Transverse colon (tissue), 4 donors: Measurements from ENCODE around the gene TTN. TPM values are rescaled to one million over a fixed set of nuclear protein-coding genes. Genes with fewer than 3 reads are reported as not detected.

ENCODE experiments used
- DNase-seq: peaks from one replicate; pipeline ENCODE4 v3.0.0-alpha.2; 2019
- H3K27ac ChIP-seq, 4 donors: fragments of 200-600 bp; sonication (generic); 2 replicates each; pipeline ENCODE4 v1.5.1; 2016 to 2018; ENCODE audit warnings: inconsistent platforms in 4 of 4
- H3K27me3 ChIP-seq: fragments of 200-600 bp; sonication (generic); 2 replicates; pipeline ENCODE4 v1.5.1; 2017; ENCODE audit warnings: inconsistent platforms
- H3K36me3 ChIP-seq, 4 donors: fragments of 200-600 bp; sonication (generic); 2 replicates each; pipeline ENCODE4 v1.5.1; 2017 to 2019; ENCODE audit warnings: inconsistent platforms in 4 of 4
- H3K4me1 ChIP-seq, 4 donors: fragments of 200-600 bp; sonication (generic); 2 replicates each; pipeline ENCODE4 v1.5.1; 2017 to 2020; ENCODE audit warnings: inconsistent platforms in 4 of 4
- H3K4me3 ChIP-seq, 4 donors: fragments of 200-600 bp; sonication (generic); 1 replicate in 1 of 4; 2 replicates in 3 of 4; pipeline versions ENCODE4 v1.5.1 to v1.6.1; 2017 to 2019; ENCODE audit warnings: inconsistent platforms in 4 of 4
- H3K9me3 ChIP-seq, 2 donors: fragments of 200-600 bp; sonication (generic); 2 replicates each; pipeline ENCODE4 v1.5.1; 2017 to 2019; ENCODE audit warnings: inconsistent platforms in 2 of 2
- CTCF ChIP-seq, 5 experiments: fragments of 200-600 bp in 3 of 5; fragments of 450-650 bp in 2 of 5; sonication (generic) in 3 of 5; IDR thresholded peaks; 1 replicate in 2 of 5; 2 replicates in 3 of 5; pipeline ENCODE4 v1.5.1; 2016 to 2017; ENCODE audit warnings: antibody characterized with exemption in 5 of 5, inconsistent platforms in 3 of 5, mild to moderate bottlenecking in 2 of 5, moderate library complexity in 1 of 5
- EP300 ChIP-seq: sonication (generic); formaldehyde crosslinking; IDR thresholded peaks from one replicate; pipeline ENCODE4 v1.6.1; 2017; ENCODE audit warnings: antibody characterized with exemption, low read depth
- POLR2A ChIP-seq: fragments of 450-650 bp; IDR thresholded peaks from one replicate; pipeline ENCODE4 v1.6.1; 2016; ENCODE audit warnings: antibody characterized with exemption, mild to moderate bottlenecking, moderate library complexity
- POLR2AphosphoS5 ChIP-seq, 3 donors: sonication (generic); formaldehyde crosslinking; IDR thresholded peaks; one replicate each; pipeline ENCODE4 v1.6.1; 2016; ENCODE audit warnings: antibody characterized with exemption in 3 of 3
- WGBS, 2 donors: methylation state at CpG; one replicate each; pipeline ENCODE4 v1.1.5; 2018; ENCODE audit warnings: low coverage in 1 of 2; 5-methylcytosine and 5-hydroxymethylcytosine counted together
- in situ Hi-C, 4 donors: fragments of 200-750 bp; cut with MboI; loops; one replicate each; pipeline versions ENCODE4 v1.15.0 to v1.15.1; 2017; ENCODE audit warnings: low sequenced_read_pairs in 3 of 4, low pct_ligation_motif_present in 1 of 4, low pct_unique_long_range_greater_than_20kb in 1 of 4
- intact Hi-C: fragments of 100-400 bp; cut with DNase I; formaldehyde crosslinking; loops from one replicate; pipeline ENCODE4 v1.15.1; 2023; ENCODE audit warnings: low total_unique reads
- total RNA-seq, 4 donors: library from RNA; depleted of rRNA; stranded (reverse); fragments of >200 nt; gene quantifications; one replicate each; pipeline ENCODE4 v1.1.0, GENCODE V29; 2016

TTN gene
- total RNA-seq, 4 donors from 2014 or later: 6.2 to 43.4 (median 18.1) TPM

GRCh38 chr2:178756343-178756742, 50.9 kb downstream of the TTN start:
- Histone ChIP-seq H3K27me3 (no peaks in the 10 kb centered on the region), H3K27ac (no peak overlapping the region), H3K4me1 (no peaks in the 10 kb centered on the region), H3K36me3 (no peaks in the 10 kb centered on the region), H3K4me3 (no peak overlapping the region), H3K9me3 (no peaks in the 10 kb centered on the region)
- TF ChIP-seq POLR2AphosphoS5 (IDR thresholded peaks at IDR 0.05) (no peak), EP300 (no peak), POLR2A (no peak), CTCF (IDR thresholded peaks at IDR 0.05) (no peak)
- in situ Hi-C loops: no loop called here
- WGBS, 2 donors: 87% methylated on average over 7 of the region's 7 CpGs
- intact Hi-C loops: no loop called here
- DNase-seq: no peak

DNA sequence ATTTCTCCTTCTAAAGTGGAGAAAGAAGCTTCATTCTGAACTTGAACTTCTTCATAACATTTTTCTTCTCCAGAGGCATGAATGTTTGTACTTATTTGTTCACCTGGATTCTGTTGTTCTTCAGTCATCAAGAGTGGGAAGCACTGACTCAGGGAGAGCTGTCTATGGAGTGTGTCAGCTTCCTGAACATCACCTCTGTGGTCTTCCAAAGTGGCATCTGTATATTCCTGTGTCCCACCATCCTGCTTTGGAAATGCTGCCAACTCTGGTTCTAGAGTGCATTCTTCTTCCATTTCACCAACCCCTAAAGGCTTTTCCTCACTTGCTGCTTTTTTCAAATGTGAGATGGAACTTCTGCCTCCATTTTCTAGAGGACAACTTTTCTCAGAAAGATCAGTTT, 59.5 kb downstream of the TTN start:
- no peaks in the 10 kb centered on the region for H3K9me3 ChIP-seq
- H3K4me1 ChIP-seq: no peaks in the 10 kb centered on the region
- H3K27me3 ChIP-seq: no peaks in the 10 kb centered on the region
- H3K36me3 ChIP-seq: no peaks in the 10 kb centered on the region
- H3K27ac ChIP-seq: no peak overlapping the region
- intact Hi-C loops: no loop called here
- TF ChIP-seq EP300 (no peak), POLR2A (no peak), POLR2AphosphoS5 (IDR thresholded peaks at IDR 0.05) (no peak), CTCF (IDR thresholded peaks at IDR 0.05) (no peak)
- DNase-seq: no peak
- no peak overlapping the region for H3K4me3 ChIP-seq
- in situ Hi-C loops: no loop called here

GRCh38 chr2:178734518-178734917, 72.7 kb downstream of the TTN start:
- H3K9me3 ChIP-seq: no peaks in the 10 kb centered on the region
- no peak overlapping the region for H3K4me3 ChIP-seq
- H3K27ac ChIP-seq: no peak overlapping the region
- in situ Hi-C loops: no loop called here
- no peak for TF ChIP-seq EP300
- TF ChIP-seq CTCF (IDR thresholded peaks at IDR 0.05): no peak
- no peaks in the 10 kb centered on the region for H3K27me3 ChIP-seq
- intact Hi-C loops: no loop called here
- WGBS, 2 donors: 85 to 90% methylated on average over 4 of the region's 4 CpGs
- H3K36me3 ChIP-seq: no peaks in the 10 kb centered on the region
- no peak for DNase-seq
- no peaks in the 10 kb centered on the region for H3K4me1 ChIP-seq

GRCh38 chr2:178733975-178734374, 73.2 kb downstream of the TTN start:
- TF ChIP-seq POLR2AphosphoS5 (IDR thresholded peaks at IDR 0.05) (no peak), POLR2A (no peak), CTCF (IDR thresholded peaks at IDR 0.05) (no peak), EP300 (no peak)
- whole genome bisulfite sequencing, 2 donors: 66 to 74% methylated on average over 2 of the region's 2 CpGs

More at GRCh38 chr2:178733975-178734374, 73.2 kb downstream of the TTN start:
- in situ Hi-C loops: no loop called here
- intact Hi-C loops: no loop called here
- Histone ChIP-seq H3K27me3 (no peaks in the 10 kb centered on the region), H3K36me3 (no peaks in the 10 kb centered on the region), H3K27ac (no peak overlapping the region), H3K9me3 (no peaks in the 10 kb centered on the region), H3K4me3 (no peak overlapping the region), H3K4me1 (no peaks in the 10 kb centered on the region)
- DNase-seq: no peak
